Lower leg skin (tissue), 3 donors: ENCODE data around the gene SIVA1.

ENCODE experiments used
- POLR2A ChIP-seq, 2 donors: fragments of 450-650 bp; IDR thresholded peaks; one replicate each; pipeline ENCODE4 v1.6.1; 2016 to 2017; ENCODE audit warnings: antibody characterized with exemption in 2 of 2, mild to moderate bottlenecking in 1 of 2, moderate library complexity in 1 of 2
- TF ChIP-seq, protein P1 (sequence below), 3 donors: fragments of 450-650 bp; IDR thresholded peaks; one replicate each; pipeline ENCODE4 v1.5.1; 2016; ENCODE audit warnings: antibody characterized with exemption in 3 of 3, mild to moderate bottlenecking in 3 of 3, moderate library complexity in 2 of 3

DNA sequence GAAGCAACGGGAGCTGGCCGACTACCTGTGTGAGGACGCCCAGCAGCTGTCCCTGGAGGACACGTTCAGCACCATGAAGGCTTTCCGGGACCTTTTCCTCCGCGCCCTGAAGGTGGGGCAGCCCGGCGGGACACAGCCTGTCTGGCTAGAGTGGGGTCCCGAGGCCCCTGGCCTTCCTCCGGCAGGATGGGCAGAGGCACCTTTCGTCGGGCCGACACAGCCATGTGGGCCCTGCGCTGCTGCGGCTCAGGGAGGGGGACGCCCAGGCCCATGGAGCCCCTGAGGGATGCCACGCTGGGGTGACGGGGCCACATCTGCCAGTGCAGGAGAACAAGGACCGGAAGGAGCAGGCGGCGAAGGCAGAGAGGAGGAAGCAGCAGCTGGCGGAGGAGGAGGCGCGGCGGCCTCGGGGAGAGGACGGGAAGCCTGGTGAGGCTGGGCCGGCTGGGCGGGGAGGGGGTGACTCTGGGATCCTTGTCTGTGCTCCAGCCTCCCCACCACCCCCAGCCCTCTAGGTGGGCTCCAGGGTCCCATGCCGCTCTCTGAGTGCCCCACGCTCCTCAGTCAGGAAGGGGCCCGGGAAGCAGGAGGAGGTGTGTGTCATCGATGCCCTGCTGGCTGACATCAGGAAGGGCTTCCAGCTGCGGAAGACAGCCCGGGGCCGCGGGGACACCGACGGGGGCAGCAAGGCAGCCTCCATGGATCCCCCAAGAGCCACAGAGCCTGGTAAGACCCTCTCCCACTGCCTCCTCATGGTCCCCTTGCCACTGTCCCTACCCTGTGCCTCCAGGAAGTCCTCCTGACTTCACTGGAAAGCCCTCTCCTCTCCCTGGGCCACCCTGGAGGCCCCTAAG is 39.8 kb upstream of the SIVA1 start:
- TF ChIP-seq, protein P1, sequence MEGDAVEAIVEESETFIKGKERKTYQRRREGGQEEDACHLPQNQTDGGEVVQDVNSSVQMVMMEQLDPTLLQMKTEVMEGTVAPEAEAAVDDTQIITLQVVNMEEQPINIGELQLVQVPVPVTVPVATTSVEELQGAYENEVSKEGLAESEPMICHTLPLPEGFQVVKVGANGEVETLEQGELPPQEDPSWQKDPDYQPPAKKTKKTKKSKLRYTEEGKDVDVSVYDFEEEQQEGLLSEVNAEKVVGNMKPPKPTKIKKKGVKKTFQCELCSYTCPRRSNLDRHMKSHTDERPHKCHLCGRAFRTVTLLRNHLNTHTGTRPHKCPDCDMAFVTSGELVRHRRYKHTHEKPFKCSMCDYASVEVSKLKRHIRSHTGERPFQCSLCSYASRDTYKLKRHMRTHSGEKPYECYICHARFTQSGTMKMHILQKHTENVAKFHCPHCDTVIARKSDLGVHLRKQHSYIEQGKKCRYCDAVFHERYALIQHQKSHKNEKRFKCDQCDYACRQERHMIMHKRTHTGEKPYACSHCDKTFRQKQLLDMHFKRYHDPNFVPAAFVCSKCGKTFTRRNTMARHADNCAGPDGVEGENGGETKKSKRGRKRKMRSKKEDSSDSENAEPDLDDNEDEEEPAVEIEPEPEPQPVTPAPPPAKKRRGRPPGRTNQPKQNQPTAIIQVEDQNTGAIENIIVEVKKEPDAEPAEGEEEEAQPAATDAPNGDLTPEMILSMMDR (IDR thresholded peaks at IDR 0.05): no peak
- no peak for TF ChIP-seq POLR2A (IDR thresholded peaks at IDR 0.05)
